GM19193 (cell line): ENCODE results near the gene ARID4B.

Experiments used
- POLR2A ChIP-seq: IDR thresholded peaks from 4 replicates; pipeline ENCODE4 v1.6.1; 2011; ENCODE audit not compliant: insufficient read depth, insufficient read length; ENCODE audit errors: extremely low read depth

Gene ARID4B

DNA sequence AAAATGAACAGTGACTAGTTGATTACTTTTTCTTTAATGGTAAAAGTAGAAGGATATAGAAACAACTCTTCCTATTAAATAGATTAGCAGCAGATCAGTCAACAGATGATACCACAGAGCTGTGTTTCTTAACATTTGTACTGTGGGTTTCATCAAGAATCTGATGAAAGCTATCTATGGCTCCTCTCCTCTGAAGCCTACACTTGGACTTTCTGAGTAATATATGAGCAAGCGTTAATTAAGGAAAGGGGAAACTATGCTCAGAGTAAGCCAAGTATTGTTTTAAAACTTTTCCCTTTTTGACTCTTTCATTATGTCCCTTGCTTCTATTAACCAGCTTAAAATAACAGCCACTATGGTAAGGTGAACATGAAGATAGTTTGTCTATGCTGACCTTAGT, 10.8 kb downstream of the ARID4B start:
- no peak for TF ChIP-seq POLR2A

DNA sequence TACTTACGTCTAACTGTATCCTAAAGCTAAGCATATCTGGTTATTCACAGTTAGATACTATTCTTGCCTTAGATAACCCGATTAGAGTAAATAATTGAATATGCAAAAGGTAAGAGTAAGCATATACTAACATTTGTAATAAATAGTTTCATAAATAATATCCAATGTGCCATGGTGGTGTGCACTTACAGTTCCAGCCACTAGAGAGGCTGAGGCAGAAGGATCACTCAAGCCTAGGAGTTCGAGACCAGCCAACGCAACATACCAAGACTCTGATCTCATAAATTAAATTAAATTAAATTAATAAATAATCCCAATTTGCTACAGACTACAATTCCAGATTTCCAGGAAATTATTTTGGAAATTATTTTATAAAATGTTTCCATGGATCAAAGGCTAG, 12.2 kb downstream of the ARID4B start:
- no peak for TF ChIP-seq POLR2A

DNA sequence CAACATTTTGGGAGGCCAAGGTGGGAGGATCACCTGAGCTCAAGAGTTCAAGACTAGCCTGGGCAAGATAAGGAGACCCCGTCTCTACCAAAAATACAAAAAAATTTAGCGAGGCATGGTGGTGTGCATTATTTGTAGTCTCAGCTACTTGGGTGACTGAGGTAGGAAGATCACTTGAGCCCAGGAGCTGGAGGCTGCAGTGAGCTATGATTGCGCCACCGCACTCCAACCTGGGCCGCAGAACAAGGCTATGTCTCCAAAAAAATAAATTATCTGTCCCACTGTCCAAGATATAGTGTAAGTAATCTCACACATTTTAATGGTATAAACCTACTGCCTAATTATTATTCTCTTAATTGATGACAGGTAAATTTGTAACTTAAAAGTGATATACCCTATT, 12.8 kb downstream of the ARID4B start:
- TF ChIP-seq POLR2A: no peak

DNA sequence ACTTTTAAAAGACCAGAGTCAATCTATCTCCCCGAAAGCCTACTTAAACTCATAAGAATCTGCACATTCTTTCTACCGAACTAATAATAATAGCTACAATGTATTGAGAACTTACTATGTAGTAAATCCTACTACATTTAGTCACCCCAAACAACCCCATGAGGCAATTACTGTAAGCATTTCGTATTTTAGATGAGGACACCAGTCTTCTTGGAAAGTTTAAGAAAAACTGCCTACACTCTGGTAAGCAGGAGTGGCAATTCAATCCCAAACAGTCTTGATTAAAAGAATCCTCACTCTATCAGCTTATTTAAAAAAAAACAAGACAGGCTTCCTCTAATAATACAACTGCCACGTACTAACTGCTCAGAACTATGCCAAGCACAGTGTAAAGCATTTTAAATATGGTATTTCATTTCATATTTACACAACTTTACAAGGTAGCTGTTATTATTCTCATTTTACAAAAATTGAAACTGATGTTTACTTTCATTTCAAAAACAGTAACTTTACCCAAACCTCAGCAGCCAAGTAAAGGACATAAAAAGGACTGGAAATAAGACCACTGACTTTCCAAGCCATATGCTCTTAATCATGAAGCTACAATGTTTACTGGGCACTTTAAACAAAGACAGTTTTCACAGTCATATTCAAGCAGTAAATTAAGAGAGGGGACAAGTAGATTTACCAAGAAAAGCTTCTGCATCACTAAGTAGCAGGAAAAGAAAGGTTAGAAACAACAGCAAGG, 13.9 kb downstream of the ARID4B start:
- no peak for TF ChIP-seq POLR2A

DNA sequence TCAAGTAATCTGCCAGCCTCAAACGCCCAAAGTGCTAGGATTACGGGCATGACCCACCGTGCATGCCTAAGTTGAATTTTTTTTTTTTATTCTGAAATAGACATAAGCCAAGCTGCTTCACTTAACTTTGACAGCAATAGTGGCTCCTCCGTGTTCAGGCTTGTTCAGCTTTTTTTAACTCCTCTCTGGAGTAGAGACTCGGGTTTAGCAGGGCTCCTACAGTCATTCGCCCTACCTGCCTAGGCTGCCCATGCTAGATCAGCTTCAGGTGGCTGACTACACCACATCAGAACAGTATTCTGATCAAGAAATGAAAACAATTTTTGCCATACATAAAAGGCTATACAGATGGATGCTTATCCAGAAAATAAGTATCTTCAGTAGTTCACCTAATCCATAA, 14.7 kb downstream of the ARID4B start:
- TF ChIP-seq POLR2A: no peak

DNA sequence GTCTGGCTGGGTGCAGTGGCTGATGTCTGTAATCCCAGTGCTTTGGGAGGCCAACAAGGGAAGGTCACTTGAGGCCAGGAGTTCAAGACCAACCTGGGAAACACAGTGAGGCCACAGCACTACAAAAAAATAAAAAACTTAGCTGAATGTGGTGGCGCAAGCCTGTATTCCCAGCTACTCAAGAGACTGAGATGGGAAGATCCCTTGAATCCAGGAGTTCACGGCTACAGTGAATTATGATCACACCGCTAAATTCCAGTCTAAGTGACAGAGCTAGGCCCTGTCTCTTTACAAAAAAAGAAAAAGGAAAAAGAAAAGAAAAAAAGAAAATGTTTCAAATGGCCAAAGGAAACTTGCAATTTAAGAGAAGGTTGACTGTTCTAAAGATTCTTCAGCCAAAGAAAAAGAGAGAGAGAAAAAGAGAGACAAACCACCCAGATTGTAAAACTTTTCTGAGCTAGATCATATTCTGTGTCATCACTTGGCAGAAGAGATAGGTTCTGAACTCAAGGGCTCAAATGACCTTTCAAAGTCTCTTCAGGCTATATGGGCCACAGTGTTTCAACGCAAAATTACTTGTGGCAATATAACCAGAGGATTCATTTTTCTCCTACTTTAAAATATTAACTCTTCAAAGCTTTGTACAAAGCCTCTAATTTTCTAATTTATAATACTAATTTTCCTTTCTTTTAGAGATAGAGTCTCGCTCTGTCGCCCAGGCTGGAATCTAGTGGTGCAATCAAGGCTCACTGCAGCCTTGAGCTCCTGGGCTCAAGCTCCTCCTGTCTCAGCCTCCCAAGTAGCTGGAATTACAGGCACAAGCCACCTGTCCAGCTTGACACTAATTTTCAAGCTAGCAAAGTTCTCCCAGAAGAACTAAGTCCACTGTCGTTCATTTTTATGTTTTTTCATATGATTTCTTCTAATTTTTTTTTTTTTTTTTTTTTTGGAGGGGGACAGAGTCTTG, 20.5 kb downstream of the ARID4B start:
- TF ChIP-seq POLR2A: no peak

DNA sequence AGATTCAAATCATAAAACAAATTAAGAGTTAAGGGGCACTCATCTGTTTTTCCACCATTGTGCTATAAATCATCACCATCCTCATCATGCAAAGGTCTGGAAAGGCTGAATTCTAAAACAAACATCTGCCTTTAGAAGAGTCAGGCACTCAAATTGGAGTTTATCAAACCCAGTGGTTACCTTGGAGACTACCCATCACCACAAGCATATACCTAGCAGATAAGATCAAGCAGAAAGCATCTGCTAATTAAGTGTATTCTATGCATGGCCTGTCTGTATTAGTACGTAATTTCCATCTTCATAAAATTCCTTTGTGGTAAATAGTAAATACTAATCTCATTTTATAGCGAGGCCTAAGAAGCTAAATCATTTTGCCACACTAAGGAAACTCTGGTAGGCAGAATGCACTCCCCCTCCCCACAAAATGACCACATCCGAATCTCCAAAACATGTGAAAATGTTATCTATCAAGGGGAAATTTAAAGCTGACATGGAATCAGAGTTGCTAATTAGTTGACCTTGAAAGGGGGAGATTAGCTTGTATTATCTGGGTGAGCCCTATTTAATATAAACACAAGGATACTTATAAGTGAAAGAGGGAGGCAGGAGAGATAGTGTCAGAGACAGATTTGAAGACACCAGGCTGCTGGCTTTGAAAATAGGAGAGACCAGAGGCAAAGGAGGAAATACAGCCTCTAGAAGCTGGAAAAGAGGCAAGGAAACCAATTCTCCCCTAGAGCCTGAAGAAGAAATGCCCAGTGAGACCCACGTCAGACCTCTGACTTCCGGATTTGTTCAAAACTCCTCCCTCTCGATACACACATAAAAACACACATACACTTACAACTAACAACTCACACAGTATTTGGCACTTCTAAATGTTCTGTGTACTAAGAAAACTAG, 23.2 kb downstream of the ARID4B start:
- TF ChIP-seq POLR2A: no peak

DNA sequence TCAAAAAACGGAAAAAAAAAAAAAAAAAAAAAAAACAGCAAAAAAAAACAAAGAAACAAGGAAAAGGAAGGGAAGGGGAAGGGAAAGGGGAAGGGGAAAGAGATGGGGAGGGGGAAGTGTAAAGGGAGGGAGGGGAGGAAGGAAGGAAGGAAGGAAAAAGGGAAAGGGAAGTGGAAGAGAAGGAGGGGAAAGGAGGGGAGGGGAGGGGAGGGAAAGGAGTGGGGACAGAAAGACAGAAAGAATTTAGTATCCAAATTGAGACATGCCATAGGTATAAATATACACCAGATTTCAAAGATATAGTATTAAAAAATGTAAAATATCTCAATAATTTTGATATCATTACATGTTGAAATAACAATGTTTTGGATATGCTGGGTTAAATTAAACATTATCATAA, 25.8 kb downstream of the ARID4B start:
- TF ChIP-seq POLR2A: no peak

DNA sequence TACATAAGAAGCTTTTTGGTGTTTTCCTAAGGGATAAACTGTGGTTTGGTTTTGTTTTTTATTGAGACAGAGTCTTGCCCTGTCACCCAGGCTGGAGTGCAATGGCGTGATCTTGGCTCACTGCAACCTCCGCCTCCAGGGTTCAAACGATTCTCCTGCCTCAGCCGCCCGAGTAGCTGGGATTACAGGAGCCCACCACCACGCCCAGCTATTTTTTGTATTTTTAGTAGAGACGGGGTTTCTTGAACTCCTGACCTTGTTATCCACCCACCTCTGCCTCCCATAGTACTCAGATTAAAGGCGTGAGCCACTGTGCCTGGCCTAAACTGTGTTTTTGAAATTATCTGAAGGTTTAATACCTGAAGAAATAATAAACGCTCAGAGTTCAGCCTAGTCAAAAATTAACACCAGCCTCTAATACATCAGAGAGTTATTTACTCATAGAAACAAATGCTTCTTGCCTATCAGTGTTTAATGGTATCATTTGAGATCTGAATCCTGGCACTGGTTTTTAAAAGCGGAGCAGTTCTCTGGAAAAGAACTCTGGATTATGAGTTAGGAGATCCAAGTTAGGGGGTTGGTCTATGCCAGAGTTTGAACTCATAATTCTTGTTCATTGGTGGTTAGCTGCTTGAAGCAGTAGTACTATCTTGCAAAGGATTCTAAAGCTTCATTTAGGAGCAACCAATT, 28.7 kb downstream of the ARID4B start:
- TF ChIP-seq POLR2A: no peak

DNA sequence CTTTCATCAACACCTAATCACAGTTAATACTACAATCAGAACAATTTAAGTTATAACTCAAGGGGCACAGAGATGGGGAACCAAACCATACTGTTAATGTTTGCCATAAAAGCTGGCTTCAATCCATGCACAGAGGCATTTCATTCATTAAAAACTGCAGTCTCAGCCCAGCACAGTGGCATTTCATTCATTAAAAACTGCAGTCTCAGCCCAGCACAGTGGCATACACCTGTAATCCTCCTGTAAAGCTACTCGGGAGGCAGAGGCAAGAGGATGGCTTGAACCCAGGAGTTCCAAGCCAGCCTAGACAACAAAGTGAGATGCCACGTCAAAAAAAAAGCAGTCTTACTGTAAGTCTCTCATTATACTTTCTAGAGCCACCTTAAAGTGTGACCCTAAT, 29.2 kb downstream of the ARID4B start:
- TF ChIP-seq POLR2A: no peak

DNA sequence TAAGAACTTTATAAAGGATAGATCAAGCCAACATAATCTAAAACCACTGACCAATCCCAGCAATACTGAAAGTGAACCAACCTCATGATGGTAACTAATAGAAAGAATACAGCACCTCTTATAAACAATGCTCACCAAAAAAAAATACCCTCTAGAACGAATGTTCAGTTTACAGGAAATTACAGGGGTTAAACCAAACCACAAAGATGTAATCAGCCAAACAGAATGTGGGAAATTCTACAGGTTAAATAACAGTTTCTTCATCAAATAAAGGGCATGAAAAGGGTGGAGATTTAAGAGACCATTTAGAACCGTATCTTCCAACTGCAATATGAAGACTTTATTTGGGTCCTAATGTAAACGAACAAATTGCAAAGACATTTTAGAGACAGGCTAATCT, 30.4 kb downstream of the ARID4B start:
- TF ChIP-seq POLR2A: no peak

DNA sequence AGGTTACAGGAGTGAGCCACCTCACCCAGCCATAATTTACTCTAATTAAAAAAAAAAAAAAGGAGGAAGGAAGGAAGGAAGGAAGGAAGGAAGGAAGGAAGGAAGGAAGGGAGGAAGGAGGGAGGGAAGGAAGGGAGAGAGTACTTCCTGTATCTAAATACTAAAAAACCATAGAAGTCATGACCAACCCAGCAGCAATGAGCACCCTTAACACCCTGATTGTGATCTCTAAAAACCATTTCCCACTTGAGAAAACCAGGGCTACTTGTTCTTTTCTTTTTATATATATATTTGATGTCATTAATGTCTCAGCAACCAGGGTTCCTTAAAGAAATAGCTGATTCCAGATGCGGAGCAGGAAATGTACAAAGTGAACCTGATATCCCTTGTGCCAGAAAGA, 31.2 kb downstream of the ARID4B start:
- TF ChIP-seq POLR2A: no peak

DNA sequence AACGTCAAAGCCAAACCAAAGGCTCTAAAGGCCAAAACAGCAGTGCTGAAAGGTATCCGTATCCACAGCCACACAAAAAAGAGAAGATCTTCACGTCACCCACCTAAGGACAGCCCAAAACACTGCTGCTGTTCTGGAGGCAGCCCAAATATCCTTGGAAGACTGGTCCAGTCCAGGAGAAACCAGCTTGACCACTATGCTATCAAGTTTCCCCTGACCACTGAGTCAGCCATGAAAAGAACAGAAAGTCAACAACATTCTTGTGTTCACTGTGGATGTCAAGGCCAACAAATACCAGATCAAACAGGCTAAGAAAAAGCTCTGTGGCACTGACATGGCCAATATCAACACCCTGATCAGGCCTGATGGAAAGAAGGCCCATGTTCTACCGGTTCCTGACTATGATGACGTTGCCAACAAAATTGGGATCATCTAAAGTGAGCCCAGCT, 32.1 kb downstream of the ARID4B start:
- no peak for TF ChIP-seq POLR2A

DNA sequence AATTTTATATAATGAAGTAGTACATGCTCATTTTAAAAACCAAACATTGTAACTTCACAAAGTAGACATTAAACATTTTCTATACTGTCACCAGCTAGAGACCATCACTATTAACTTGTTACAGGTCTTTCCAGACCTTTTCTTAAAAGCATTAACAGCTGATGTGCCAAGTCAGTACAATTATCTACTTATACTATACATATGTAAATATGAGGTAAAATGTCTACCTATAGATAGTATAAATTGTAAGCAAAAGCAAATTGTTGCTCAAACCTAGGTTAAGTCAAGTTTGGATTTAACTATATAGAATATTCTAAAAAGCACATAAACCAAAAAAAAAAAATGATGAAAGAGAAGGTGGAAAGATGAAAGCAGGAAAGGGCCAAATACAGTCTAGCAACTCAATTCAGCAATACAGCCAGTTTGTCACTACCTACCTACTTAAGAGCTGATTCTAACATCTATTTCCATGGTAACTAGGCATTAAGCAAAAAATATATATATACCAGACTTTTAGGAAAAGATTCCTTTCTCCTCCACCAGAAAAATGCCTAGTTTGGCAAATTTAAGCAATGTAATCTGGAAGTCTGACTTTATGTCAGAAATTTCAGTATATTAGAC, 34.5 kb downstream of the ARID4B start:
- TF ChIP-seq POLR2A: no peak
